ENCODE results near the gene FAM221B. TPM values are rescaled to one million over a fixed set of nuclear protein-coding genes. Genes with fewer than 3 reads are reported as not detected.

Gene FAM221B
- total and polyA plus RNA-seq, 8 donors: 0.10 TPM; not detected in 7

GRCh38 chr9:35826071-35826701, 2.3 kb downstream of the FAM221B start:
- Histone ChIP-seq H3K4me1 (peaks cover 16 to 33% (median 28%) of the 10 kb centered on the region in 4 donors), H3K27ac (peak overlapping the region in 1 of 5 donors; percentile 100), H3K36me3 (no peaks in the 10 kb centered on the region), H3K9me3 (no peaks in the 10 kb centered on the region), H3K27me3 (no peaks in the 10 kb centered on the region), H3K4me3 (no peak overlapping the region)
- peak; percentile 45 to 87 for DNase-seq
- WGBS, 5 donors: 25 to 34% (median 29%) methylated on average over 4 of the region's 4 CpGs
- intact Hi-C loops (cut with DNase I; ENCODE audit: low total_unique reads): no loop called here
- no peak for TF ChIP-seq EP300 (IDR thresholded peaks at IDR 0.05)
- peak in 1 of 3 donors; percentile 32 for TF ChIP-seq POLR2AphosphoS5 (IDR thresholded peaks at IDR 0.05)
- peak in 5 of 7 experiments; percentile 74 to 92 (median 81) for TF ChIP-seq CTCF (IDR thresholded peaks at IDR 0.05)

- Histone ChIP-seq H3K27me3 (no peaks in the 10 kb centered on the region), H3K9me3 (no peaks in the 10 kb centered on the region), H3K4me3 (no peak overlapping the region), H3K4me1 (peaks cover 0 to 8% (median 4%) of the 10 kb centered on the region in 4 donors), H3K27ac (no peak overlapping the region), H3K36me3 (no peaks in the 10 kb centered on the region)
- DNase-seq: no peak
- intact Hi-C loops (cut with DNase I; ENCODE audit: low total_unique reads): no loop called here
- TF ChIP-seq EP300 (IDR thresholded peaks at IDR 0.05) (no peak), POLR2A (IDR thresholded peaks at IDR 0.05) (no peak), POLR2AphosphoS5 (IDR thresholded peaks at IDR 0.05) (no peak), CTCF (IDR thresholded peaks at IDR 0.05) (no peak)
These were observed 5.6 kb downstream of the FAM221B start for GRCh38 chr9:35822926-35823325.

GRCh38 chr9:35820076-35820475, 8.5 kb downstream of the FAM221B start:
- TF ChIP-seq POLR2AphosphoS5 (IDR thresholded peaks at IDR 0.05) (no peak), POLR2A (IDR thresholded peaks at IDR 0.05) (no peak), EP300 (IDR thresholded peaks at IDR 0.05) (no peak), CTCF (IDR thresholded peaks at IDR 0.05) (no peak)

GRCh38 chr9:35818341-35818740, 10.2 kb downstream of the FAM221B start:
- no peak for TF ChIP-seq POLR2A (IDR thresholded peaks at IDR 0.05)
- 72 to 94% (median 90%) methylated on average over 3 of the region's 3 CpGs for WGBS, 5 donors

More at GRCh38 chr9:35820076-35820475, 8.5 kb downstream of the FAM221B start:
- intact Hi-C loops (cut with DNase I; ENCODE audit: low total_unique reads): no loop called here
- Histone ChIP-seq H3K27me3 (no peaks in the 10 kb centered on the region), H3K4me3 (no peak overlapping the region), H3K9me3 (no peaks in the 10 kb centered on the region), H3K36me3 (no peaks in the 10 kb centered on the region), H3K27ac (no peak overlapping the region), H3K4me1 (no peaks in the 10 kb centered on the region)
- DNase-seq: no peak

GRCh38 chr9:35816708-35817107, 11.8 kb downstream of the FAM221B start:
- 63 to 77% (median 70%) methylated on average over 1 of the region's 1 CpG for WGBS, 5 donors
- Histone ChIP-seq H3K4me3 (no peak overlapping the region), H3K9me3 (no peaks in the 10 kb centered on the region), H3K27ac (no peak overlapping the region), H3K27me3 (no peaks in the 10 kb centered on the region), H3K36me3 (no peaks in the 10 kb centered on the region), H3K4me1 (peaks cover 15 to 28% (median 26%) of the 10 kb centered on the region in 4 donors)
- TF ChIP-seq POLR2AphosphoS5 (IDR thresholded peaks at IDR 0.05) (no peak), POLR2A (IDR thresholded peaks at IDR 0.05) (no peak), CTCF (IDR thresholded peaks at IDR 0.05) (no peak), EP300 (IDR thresholded peaks at IDR 0.05) (no peak)
- intact Hi-C loops (cut with DNase I; ENCODE audit: low total_unique reads): no loop called here
- no peak for DNase-seq

More at GRCh38 chr9:35818341-35818740, 10.2 kb downstream of the FAM221B start:
- intact Hi-C loops (cut with DNase I; ENCODE audit: low total_unique reads): no loop called here
- Histone ChIP-seq H3K36me3 (no peaks in the 10 kb centered on the region), H3K27me3 (no peaks in the 10 kb centered on the region), H3K4me1 (peaks cover 11 to 13% (median 11%) of the 10 kb centered on the region in 4 donors), H3K9me3 (no peaks in the 10 kb centered on the region), H3K4me3 (no peak overlapping the region), H3K27ac (no peak overlapping the region)
- no peak for DNase-seq

Measured in stomach (tissue), 9 donors.